PC-3 (cell line): ENCODE data around the gene PRIMA1.

Experiments
- CTCF ChIP-seq: fragments of 300-600 bp; sonication (generic); conservative IDR thresholded peaks from 2 replicates; pipeline ENCODE4 v1.5.1; 2017; ENCODE audit warnings: antibody characterized with exemption, low read depth, mild to moderate bottlenecking, low read length
- EZH2phosphoT487 ChIP-seq: fragments of 300-600 bp; sonication (generic); IDR thresholded peaks from 2 replicates; pipeline ENCODE4 v1.6.1; 2018; ENCODE audit warnings: mild to moderate bottlenecking, antibody characterized with exemption, low read length, borderline replicate concordance

GRCh38 chr14:93737634-93738033 is 50.7 kb downstream of the PRIMA1 start:
- TF ChIP-seq CTCF (no peak), EZH2phosphoT487 (no peak)
